AG09309 (cell line): ENCODE data around the gene KRTAP5-6.

Source experiments
- DNase-seq: peaks from one replicate; pipeline ENCODE4 v3.0.0-alpha.2; 2010; ENCODE audit warnings: low read depth
- H3K4me3 ChIP-seq: 2 replicates; pipeline ENCODE4 v1.5.1; 2011; ENCODE audit warnings: mild to moderate bottlenecking, low read depth, low read length, moderate library complexity; ENCODE audit not compliant: control insufficient read depth
- CTCF ChIP-seq: IDR thresholded peaks from 2 replicates; pipeline ENCODE4 v1.5.1; 2011; ENCODE audit warnings: mild to moderate bottlenecking, low read depth, low read length, inconsistent platforms; ENCODE audit not compliant: insufficient read depth, control insufficient read depth; ENCODE audit errors: missing control alignments

The KRTAP5-6 gene

GRCh38 chr11:1733716-1734640, 37.0 kb downstream of the KRTAP5-6 start:
- no peak for DNase-seq
- no peak overlapping the region for H3K4me3 ChIP-seq
- TF ChIP-seq CTCF, result no peak

- no peak for DNase-seq
- TF ChIP-seq CTCF, result no peak
- no peak overlapping the region for H3K4me3 ChIP-seq
Measured at GRCh38 chr11:1734641-1735081, 37.7 kb downstream of the KRTAP5-6 start.

GRCh38 chr11:1735271-1735670, 38.3 kb downstream of the KRTAP5-6 start:
- DNase-seq, result no peak
- TF ChIP-seq CTCF, result no peak
- H3K4me3 ChIP-seq, result no peak overlapping the region

- DNase-seq, result no peak
- no peak overlapping the region for H3K4me3 ChIP-seq
- TF ChIP-seq CTCF, result no peak
Measured at GRCh38 chr11:1736447-1736992, 39.5 kb downstream of the KRTAP5-6 start.

- TF ChIP-seq CTCF, result no peak
- DNase-seq, result no peak
- no peak overlapping the region for H3K4me3 ChIP-seq
Measured at GRCh38 chr11:1737080-1737757, 40.2 kb downstream of the KRTAP5-6 start.

GRCh38 chr11:1738380-1738779, 41.4 kb downstream of the KRTAP5-6 start:
- no peak for DNase-seq
- TF ChIP-seq CTCF, result no peak
- no peak overlapping the region for H3K4me3 ChIP-seq
